GM19328 (cell line): ENCODE data around the gene RCN1.
A peak's percentile ranks its signal among the peaks of the same experiment; 100 is the strongest.
"Not testable (repeated sequence)": the region's sequence is repeated elsewhere in the genome, so short reads cannot be mapped to it uniquely, and the experiment has no call there.

Experiments used
- ATAC-seq: cut with Tn5 transposase; IDR thresholded peaks from one replicate; pipeline ENCODE4 v1.9.1; 2021; ENCODE audit warnings: mild to moderate bottlenecking, moderate library complexity; ENCODE audit not compliant: unreplicated experiment

RCN1 gene

GRCh38 chr11:32090545-32091370 is at the start of gene RCN1:
TSS of gene RCN1 (plus strand) at chr11:32091074. CDS start at chr11:32091197, 123 bp downstream.
- ATAC-seq, result peak; percentile 46

- ATAC-seq, result no peak
Observed at GRCh38 chr11:32043737-32044136, 47.1 kb upstream of the RCN1 start.

DNA sequence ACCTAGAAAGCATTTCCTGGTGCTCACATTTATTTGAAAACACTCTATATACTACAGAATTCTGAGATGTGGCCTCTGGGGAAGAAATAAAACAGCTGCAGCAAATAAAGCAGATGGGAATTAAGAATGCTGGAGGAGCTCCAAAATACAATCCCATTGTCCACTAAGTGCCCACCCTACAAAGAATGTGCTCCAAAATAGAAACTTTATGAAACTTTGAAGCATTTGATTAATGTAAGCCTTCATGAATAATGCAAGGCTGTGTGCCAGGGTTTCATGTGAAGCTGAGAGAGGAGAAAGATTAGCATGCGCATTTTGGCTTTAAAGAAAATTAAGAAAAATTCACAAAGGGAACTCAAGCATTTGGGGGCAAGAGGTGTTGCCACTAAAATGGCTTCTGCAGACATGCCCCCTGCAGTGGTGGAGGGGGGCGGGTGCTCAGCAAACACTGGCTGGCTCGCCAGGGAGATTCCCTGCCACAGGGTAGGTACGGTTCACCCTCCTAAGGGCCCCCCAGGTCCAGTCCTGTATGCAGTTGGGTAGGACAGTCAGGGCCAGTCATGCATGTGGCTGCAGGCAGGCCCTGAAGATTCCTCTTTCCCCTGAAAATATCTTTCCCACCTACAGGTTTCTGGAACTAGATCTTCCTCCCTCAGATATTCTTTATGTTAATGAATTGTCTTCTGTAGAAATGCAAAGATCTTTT is 46.6 kb upstream of the RCN1 start:
- ATAC-seq, result no peak

GRCh38 chr11:32045456-32045855 is 45.4 kb upstream of the RCN1 start:
- no peak for ATAC-seq

DNA sequence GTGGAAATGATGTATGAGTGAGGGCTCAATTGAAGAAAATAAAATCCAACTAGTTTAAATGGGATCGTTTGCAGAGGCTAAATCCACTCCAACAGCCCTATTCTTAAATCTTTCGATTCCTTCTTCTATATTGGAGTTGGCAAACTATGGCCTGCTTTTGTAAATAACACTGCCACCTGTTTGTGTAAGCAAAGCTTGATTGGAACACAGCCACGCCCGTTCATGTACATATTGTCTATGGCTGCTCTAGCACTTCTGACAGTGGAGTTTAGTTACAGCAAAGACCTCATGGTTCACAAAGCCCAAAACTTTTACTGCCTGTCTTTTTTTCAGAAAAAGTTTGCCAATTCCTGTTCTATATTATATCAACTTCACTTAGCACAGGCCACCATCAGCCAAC is 40.6 kb upstream of the RCN1 start:
- no peak for ATAC-seq

- ATAC-seq, result no peak
Observed at GRCh38 chr11:32052215-32052614, 38.7 kb upstream of the RCN1 start.

DNA sequence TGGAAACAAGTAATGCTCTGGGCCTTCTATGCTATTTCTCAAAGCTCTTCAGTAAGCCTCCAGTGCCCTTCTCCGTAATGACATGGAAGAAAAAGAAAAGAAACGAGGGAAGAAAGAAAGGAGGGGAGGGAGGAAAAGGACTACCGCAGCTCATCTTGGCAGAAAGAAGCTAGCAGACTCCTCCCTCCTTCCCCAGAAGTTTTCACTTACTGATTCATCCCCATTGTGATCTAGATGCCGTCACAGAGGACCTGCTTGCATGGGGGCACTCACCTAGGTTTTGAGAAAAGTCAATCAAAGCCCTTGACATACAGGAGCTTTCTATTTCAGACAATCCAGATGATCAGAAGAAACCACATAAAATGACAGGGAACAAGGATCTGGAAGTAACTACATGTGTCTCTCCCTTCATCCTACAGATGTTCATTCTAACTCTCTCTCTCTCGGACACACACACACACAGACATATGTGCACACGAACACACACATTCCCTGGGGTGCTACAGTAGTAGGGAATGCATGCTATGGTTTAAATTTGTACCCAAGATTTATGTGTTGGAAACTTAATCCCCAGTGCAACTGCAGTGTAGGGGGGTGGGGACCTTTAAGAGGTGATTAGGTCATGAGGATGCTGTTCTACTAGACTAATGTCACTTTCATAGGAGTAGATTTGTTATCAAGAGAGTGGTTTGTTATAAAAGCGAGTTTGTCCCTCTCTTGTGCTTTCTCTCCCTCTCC is 37.6 kb upstream of the RCN1 start:
- no peak for ATAC-seq

GRCh38 chr11:32055861-32056260 is 35.0 kb upstream of the RCN1 start:
- no peak for ATAC-seq

- ATAC-seq, result no peak
Observed at GRCh38 chr11:32056438-32056837, 34.4 kb upstream of the RCN1 start.

DNA sequence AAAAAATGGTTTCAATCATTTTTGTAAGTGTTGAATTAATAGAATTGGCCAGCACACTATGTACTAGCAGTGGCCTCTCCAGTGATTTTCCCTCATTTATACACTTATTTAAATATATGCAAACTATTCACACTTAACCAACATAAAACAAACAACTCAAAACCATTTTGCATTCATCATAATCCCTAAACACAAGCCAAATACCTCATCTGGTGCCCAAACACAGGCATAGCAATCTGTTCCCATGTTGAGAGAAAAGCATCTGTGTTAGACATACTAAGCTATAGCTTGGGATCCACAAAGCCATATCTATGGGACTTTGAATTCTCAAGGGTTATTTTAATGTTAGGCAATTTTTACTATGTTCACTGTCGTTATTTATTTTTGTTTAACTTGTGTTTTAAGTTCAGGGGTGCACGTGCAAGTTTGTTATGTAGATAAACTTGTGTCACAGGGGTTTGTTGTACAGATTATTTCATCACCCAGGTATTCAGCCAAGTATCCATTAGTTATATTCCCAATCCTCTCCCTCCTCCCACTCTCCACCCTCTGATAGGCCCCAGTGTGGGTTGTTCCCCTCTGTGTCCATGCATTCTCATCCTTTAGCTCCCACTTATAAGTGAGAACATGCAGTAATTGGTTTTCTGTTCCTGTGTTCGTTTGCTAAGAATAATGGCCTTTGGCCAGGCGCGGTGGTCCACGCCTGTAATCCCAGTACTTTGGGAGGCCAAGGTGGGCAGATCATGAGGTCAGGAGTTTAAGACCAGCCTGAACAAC is 31.0 kb upstream of the RCN1 start:
- no peak for ATAC-seq

GRCh38 chr11:32062540-32062939 is 28.3 kb upstream of the RCN1 start:
- no peak for ATAC-seq

DNA sequence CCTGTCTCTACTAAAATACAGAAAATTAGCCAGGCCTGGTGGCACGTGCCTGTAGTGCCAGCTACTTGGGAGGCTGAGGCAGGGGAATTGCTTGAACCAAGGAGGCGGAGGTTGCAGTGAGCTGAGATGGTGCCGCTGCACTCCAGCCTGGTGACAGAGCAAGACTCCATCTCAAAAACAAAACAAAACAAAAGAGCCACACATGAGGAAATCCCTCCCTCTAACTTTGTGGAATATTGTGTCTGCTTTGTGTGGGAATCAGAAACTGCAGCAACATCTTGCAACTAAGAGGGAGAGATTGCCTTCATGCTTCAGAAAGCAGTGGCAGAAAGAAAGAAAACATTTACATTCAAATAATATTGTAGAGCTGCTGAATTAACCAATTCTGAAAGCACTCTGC is 27.8 kb upstream of the RCN1 start:
- not testable (repeated sequence) for ATAC-seq

DNA sequence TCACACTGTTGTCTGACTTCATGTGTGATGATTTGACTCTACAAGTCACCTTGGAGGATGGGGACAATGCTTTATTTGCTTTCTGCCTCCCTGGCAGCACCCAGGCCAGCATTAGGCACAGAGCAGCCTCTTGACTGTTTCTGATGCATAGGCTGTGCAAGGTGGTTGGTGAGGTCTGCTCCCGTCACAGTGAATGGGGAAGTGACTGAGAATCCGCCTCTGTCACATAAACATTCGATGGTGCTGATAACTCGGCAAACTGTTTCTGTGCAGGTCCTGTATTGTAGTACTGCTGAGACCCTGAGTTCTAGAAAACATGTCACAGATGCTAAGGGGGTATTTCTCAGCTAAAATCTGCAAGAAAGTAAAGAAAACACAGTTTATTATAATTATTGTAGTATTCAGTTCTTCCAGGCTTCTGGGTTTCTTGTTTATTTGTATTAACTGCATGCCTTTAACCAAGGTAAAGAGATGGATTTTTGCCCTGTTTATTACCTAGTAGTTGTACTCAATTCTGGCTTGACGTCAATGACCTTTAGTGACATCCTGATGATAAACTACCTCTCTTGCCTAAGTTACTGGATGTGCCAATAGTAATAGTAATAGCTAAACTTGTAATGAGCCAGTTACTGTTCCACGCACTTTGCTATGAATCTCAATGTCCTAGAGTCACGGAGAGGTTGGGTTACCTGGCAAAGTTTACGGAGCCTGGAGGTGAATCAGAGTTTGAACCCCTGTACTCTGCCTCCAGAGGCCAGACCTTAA is 24.8 kb upstream of the RCN1 start:
- no peak for ATAC-seq

DNA sequence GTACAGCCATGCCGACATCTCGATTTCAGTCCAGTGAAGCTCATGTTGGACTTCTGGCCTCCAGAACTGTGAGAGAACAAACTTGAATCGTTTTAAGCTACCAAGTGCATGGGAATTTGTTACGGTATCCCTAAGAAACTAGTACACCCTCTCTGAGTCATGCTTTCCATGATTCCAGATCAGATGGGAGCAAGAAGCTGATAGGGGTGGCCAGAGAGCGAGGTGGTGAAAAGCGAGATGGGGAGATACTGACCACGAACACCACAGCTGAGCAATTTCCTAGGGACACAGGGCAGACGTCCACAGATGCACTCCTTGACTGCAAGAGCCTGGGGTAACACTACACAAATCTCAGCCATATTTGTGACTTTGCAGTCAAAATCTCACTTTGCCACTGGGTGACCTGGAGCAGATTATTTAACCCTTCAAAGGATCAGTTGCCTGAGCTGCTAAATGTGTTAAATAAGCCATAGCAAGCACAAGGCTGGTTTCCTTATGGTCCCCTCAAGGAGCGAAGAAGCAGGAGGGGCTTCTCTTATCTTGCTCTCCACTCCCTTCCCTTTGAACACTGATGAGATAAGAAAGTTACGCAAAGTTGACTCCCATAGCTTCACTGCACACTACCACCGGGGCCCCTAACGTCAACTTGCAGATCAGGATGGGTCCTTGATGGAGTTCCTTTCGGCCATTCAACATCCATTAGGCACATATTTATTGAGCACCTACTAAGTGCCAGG is 22.6 kb upstream of the RCN1 start:
- no peak for ATAC-seq

GRCh38 chr11:32069361-32070058 is 21.4 kb upstream of the RCN1 start:
- ATAC-seq, result peak; percentile 63

DNA sequence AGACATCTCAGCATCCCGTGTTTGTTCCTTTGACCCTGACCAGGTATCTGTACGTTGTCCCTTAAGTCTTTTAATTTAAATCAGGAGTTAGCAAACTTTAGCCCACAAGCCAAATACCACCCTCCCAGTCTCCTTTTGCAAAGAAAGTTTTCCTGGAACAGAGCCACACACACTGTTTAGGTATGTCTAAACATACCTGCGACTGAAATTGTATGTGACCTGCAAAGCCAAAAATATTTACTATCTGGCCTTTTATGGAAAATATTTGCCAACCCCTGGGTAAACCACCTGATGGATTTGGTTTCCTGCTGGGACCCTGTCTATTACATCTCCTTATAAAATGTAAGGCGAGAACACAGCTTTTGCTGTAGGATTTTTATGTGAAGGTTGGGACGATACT is 20.2 kb upstream of the RCN1 start:
- ATAC-seq, result no peak

DNA sequence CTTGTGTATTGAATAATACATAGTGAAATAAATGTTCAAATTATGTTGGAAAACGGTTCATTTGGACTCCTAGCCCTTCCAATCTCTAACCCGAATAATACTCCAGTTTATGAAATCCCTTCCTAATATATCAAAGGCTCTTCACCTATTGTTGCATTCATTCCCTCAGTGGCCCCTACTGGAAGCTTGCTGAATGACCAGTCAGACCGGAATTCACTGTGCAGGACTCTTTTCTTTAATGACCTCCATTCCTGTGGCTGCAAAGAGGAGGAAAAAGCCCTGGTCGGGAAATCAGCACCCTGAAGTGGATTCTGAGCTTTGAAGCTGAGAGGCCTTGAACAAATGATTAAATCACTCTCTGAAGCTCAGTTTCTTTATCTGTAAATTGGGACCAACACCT is 19.1 kb upstream of the RCN1 start:
- ATAC-seq, result no peak

GRCh38 chr11:32072872-32073643 is 17.8 kb upstream of the RCN1 start:
- ATAC-seq, result no peak
